ENCODE data around the gene SLITRK2.

SLITRK2 gene

GRCh38 chrX:145856181-145856580 is 38.6 kb downstream of the SLITRK2 start:
- Histone ChIP-seq H3K9ac (ENCODE audit: low read length) (no peak overlapping the region), H3K27me3 (ENCODE audit: control insufficient read depth, insufficient read depth, low read length) (no peaks in the 10 kb centered on the region; the same call in 1 of the 2 replicates), H3K36me3 (ENCODE audit: control insufficient read depth, insufficient read depth, low read length) (no peaks in the 10 kb centered on the region), H3K9me3 (ENCODE audit: control insufficient read depth, insufficient read depth, low read depth, low read length) (no peaks in the 10 kb centered on the region), H3K27ac (ENCODE audit: low read depth, low read length) (no peak overlapping the region), H3K4me3 (ENCODE audit: low read depth, low read length) (no peak overlapping the region), H3K4me1 (ENCODE audit: control insufficient read depth, insufficient read depth, low read length) (no peaks in the 10 kb centered on the region)

GRCh38 chrX:145861818-145862217 is 44.2 kb downstream of the SLITRK2 start:
- H3K4me3 ChIP-seq (ENCODE audit: low read depth, low read length): no peak overlapping the region
- H3K36me3 ChIP-seq (ENCODE audit: control insufficient read depth, insufficient read depth, low read length): no peaks in the 10 kb centered on the region
- H3K4me1 ChIP-seq (ENCODE audit: control insufficient read depth, insufficient read depth, low read length): peaks cover 4% of the 10 kb centered on the region; the same call in 1 of the 2 replicates
- no peak overlapping the region for H3K27ac ChIP-seq (ENCODE audit: low read depth, low read length)
- no peaks in the 10 kb centered on the region; the same call in 1 of the 2 replicates for H3K9me3 ChIP-seq (ENCODE audit: control insufficient read depth, insufficient read depth, low read depth, low read length)
- H3K27me3 ChIP-seq (ENCODE audit: control insufficient read depth, insufficient read depth, low read length): no peaks in the 10 kb centered on the region
- H3K9ac ChIP-seq (ENCODE audit: low read length): no peak overlapping the region

- no peak overlapping the region for H3K9ac ChIP-seq (ENCODE audit: low read length)
- peaks cover 2% of the 10 kb centered on the region; the same call in 1 of the 2 replicates for H3K9me3 ChIP-seq (ENCODE audit: control insufficient read depth, insufficient read depth, low read depth, low read length)
- H3K36me3 ChIP-seq (ENCODE audit: control insufficient read depth, insufficient read depth, low read length): no peaks in the 10 kb centered on the region
- no peaks in the 10 kb centered on the region for H3K27me3 ChIP-seq (ENCODE audit: control insufficient read depth, insufficient read depth, low read length)
- peaks cover 4% of the 10 kb centered on the region; the same call in 1 of the 2 replicates for H3K4me1 ChIP-seq (ENCODE audit: control insufficient read depth, insufficient read depth, low read length)
- H3K4me3 ChIP-seq (ENCODE audit: low read depth, low read length): no peak overlapping the region
- H3K27ac ChIP-seq (ENCODE audit: low read depth, low read length): no peak overlapping the region
Measured at GRCh38 chrX:145865082-145865481, 47.5 kb downstream of the SLITRK2 start.

All from HUES6 (cell line).